Suprapubic skin (tissue), 4 donors: ENCODE data around the gene RIMBP2. TPM values are rescaled to one million over a fixed set of nuclear protein-coding genes. Genes with fewer than 3 reads are reported as not detected.

Experiments
- DNase-seq, 2 donors: peaks; one replicate each; pipeline ENCODE4 v3.0.0-alpha.2; 2019; ENCODE audit warnings: low spot score in 2 of 2
- H3K27ac ChIP-seq: fragments of 200-600 bp; sonication (generic); one replicate; pipeline ENCODE4 v1.5.1; 2019
- H3K27me3 ChIP-seq: fragments of 200-600 bp; sonication (generic); one replicate; pipeline ENCODE4 v1.5.1; 2019
- H3K36me3 ChIP-seq: fragments of 200-600 bp; sonication (generic); one replicate; pipeline ENCODE4 v1.5.1; 2019
- H3K4me1 ChIP-seq: fragments of 200-600 bp; sonication (generic); one replicate; pipeline ENCODE4 v1.5.1; 2019
- H3K4me3 ChIP-seq: fragments of 200-600 bp; sonication (generic); one replicate; pipeline ENCODE4 v1.5.1; 2019; ENCODE audit warnings: mild to moderate bottlenecking
- H3K9me3 ChIP-seq: fragments of 200-600 bp; sonication (generic); one replicate; pipeline ENCODE4 v1.5.1; 2019
- EP300 ChIP-seq: sonication (generic); formaldehyde crosslinking; IDR thresholded peaks from one replicate; pipeline ENCODE4 v1.6.1; 2017; ENCODE audit warnings: antibody characterized with exemption
- POLR2A ChIP-seq, 2 donors: fragments of 450-650 bp; IDR thresholded peaks; one replicate each; pipeline ENCODE4 v1.6.1; 2017; ENCODE audit warnings: antibody characterized with exemption in 2 of 2, mild to moderate bottlenecking in 2 of 2, moderate library complexity in 2 of 2
- POLR2AphosphoS5 ChIP-seq, 3 donors: sonication (generic); formaldehyde crosslinking; IDR thresholded peaks; one replicate each; pipeline ENCODE4 v1.6.1; 2017; ENCODE audit warnings: antibody characterized with exemption in 3 of 3
- WGBS: methylation state at CpG from one replicate; pipeline ENCODE4 v1.1.5; 2018; 5-methylcytosine and 5-hydroxymethylcytosine counted together
- total RNA-seq, 4 donors: library from RNA; depleted of rRNA; stranded (reverse); fragments of >200 nt; gene quantifications; one replicate each; pipeline ENCODE4 v1.1.0, GENCODE V29; 2016
- TF ChIP-seq, protein P1 (sequence below), 2 donors: fragments of 200-600 bp in 1 of 2; fragments of 450-650 bp in 1 of 2; sonication (generic) in 1 of 2; IDR thresholded peaks; one replicate each; pipeline ENCODE4 v1.5.1; 2016 to 2019; ENCODE audit warnings: antibody characterized with exemption in 2 of 2, mild to moderate bottlenecking in 1 of 2, moderate library complexity in 1 of 2

Gene RIMBP2
- total RNA-seq, 4 donors from 2014 or later, result 2.1 to 21.8 (median 3.0) TPM

DNA sequence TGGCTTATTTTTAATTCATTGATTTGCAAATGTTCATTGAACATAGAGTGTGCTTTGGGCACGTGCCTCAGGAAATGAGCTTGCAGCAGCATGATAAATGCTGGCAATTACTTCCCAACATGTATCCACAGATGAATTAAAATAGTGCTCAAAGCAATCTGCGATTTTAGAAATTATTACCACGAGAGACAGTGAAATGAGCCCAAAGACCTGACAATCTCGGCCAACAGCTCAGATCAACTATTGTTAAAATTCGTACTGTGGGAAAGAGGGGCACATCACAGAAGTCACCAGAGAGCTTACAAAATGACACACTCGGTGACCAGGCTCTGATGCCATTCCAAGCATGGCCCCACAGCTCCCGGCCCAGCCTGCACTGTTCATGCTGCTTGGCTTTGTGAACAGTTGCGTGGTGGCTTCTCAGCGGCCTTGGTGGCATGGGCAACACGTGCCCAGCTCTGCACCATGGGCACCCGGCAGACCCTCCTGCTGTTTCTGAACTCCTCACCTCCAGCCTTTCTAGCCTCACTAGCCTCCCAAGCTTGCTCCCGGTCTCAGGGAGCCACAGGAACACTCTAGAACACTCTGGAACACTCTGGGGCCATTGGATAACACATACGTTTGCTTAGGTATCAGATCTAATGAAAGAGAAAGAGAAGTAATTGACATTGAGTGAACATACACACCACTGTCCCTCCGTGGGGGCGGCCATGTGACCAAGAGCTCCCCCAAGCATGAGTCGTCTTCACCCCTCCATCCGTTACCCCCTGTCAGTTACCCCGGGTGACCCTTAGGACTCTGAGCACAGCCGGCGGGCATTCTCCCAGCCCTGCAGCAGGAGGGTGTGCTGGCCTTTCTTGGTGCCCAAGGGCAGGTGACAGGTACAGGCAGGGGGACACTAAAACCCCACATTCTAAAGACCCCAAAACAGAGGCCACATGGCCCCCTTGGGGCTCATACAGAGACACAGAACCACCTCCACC is 28.0 kb downstream of the RIMBP2 start:
- 82% methylated on average over 17 of the region's 20 CpGs for whole genome bisulfite sequencing

DNA sequence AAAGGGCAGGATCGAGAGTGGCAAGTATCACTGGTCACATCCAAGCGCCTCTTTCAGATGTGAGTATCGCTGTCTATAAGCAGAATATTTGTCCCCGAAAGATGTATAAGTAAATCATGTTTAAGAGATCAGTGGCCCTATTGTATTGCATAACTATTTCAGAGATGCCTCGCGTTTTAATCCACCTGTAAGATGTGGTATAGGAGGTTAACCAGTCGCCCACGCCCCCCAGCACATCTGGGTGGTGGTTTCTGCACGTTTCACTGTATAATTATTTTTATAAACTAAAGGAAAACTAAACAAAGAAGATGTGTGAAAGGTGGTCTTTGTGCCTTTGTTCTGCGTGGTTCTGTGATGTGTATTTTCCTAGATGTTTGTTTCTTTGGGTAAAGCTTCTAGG is 28.9 kb downstream of the RIMBP2 start:
- no peaks in the 10 kb centered on the region for H3K27me3 ChIP-seq
- H3K27ac ChIP-seq, result no peak overlapping the region
- no peak for DNase-seq
- no peaks in the 10 kb centered on the region for H3K9me3 ChIP-seq
- no peaks in the 10 kb centered on the region for H3K4me1 ChIP-seq
- 71% methylated on average over 10 of the region's 10 CpGs for WGBS
- TF ChIP-seq EP300, result no peak
- TF ChIP-seq, protein P1, sequence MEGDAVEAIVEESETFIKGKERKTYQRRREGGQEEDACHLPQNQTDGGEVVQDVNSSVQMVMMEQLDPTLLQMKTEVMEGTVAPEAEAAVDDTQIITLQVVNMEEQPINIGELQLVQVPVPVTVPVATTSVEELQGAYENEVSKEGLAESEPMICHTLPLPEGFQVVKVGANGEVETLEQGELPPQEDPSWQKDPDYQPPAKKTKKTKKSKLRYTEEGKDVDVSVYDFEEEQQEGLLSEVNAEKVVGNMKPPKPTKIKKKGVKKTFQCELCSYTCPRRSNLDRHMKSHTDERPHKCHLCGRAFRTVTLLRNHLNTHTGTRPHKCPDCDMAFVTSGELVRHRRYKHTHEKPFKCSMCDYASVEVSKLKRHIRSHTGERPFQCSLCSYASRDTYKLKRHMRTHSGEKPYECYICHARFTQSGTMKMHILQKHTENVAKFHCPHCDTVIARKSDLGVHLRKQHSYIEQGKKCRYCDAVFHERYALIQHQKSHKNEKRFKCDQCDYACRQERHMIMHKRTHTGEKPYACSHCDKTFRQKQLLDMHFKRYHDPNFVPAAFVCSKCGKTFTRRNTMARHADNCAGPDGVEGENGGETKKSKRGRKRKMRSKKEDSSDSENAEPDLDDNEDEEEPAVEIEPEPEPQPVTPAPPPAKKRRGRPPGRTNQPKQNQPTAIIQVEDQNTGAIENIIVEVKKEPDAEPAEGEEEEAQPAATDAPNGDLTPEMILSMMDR (IDR thresholded peaks at IDR 0.05), result no peak
- no peak for TF ChIP-seq POLR2AphosphoS5 (IDR thresholded peaks at IDR 0.05)
- no peak overlapping the region for H3K4me3 ChIP-seq
- H3K36me3 ChIP-seq, result no peaks in the 10 kb centered on the region

More for the DNA sequence above, 28.0 kb downstream of the RIMBP2 start:
- DNase-seq, result no peak
- no peaks in the 10 kb centered on the region for H3K36me3 ChIP-seq
- H3K4me3 ChIP-seq, result no peak overlapping the region
- no peaks in the 10 kb centered on the region for H3K4me1 ChIP-seq
- H3K9me3 ChIP-seq, result no peaks in the 10 kb centered on the region
- H3K27me3 ChIP-seq, result no peaks in the 10 kb centered on the region
- TF ChIP-seq POLR2AphosphoS5 (IDR thresholded peaks at IDR 0.05) (no peak), POLR2A (IDR thresholded peaks at IDR 0.05) (no peak), EP300 (no peak)
- TF ChIP-seq, protein P1 (IDR thresholded peaks at IDR 0.05), result no peak
- H3K27ac ChIP-seq, result no peak overlapping the region

DNA sequence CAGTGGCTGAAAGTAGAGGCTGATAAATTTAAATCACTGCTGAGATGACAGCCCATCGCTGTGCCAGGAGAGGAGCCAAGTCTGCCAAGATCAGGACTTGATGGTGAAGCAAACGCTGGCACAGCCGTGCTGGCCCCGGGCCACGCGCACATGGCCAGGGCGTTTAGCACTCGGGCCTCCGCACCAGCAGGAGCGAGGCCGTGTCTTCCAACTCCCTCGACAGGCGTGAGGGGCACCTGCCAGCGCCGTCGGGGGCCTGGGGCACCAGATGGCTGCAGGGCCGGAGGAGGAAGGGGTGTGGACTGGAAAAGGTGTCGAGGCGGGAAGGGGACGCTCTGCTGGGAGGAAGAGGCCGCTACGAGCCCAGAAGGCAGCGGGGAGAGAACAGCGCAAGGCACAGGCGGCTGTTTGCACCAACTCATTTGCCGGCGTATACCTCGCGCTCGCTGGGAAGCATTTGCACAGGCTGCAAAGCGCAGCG is 29.5 kb downstream of the RIMBP2 start:
- Histone ChIP-seq H3K36me3 (no peaks in the 10 kb centered on the region), H3K4me3 (no peak overlapping the region), H3K27me3 (no peaks in the 10 kb centered on the region), H3K9me3 (no peaks in the 10 kb centered on the region), H3K4me1 (no peaks in the 10 kb centered on the region), H3K27ac (no peak overlapping the region)
- WGBS, result 61% methylated on average over 20 of the region's 32 CpGs
- DNase-seq, result no peak
- TF ChIP-seq, protein P1 (IDR thresholded peaks at IDR 0.05), result no peak
- TF ChIP-seq POLR2AphosphoS5 (IDR thresholded peaks at IDR 0.05), result no peak
- no peak for TF ChIP-seq EP300
- TF ChIP-seq POLR2A (IDR thresholded peaks at IDR 0.05), result no peak

DNA sequence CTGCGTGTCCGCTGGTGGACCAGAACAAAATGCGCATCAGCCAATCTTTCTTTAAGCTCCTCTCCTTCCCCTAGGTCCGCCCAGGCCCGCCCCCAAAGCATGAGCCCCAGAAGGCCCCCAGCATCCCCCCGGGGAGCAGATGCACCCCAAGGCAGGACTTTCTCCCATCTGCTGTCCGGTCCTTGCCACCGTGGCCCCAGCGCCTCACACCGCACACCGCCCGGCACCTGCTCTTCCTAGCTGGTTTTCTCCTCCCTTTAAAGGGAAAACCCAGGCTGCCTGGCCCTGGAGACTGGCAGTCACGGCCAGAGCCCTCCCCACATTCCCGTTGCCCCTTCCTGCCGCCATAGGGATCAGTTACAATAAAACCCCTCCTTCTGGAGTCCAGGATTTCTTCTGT is 30.2 kb downstream of the RIMBP2 start:
- no peaks in the 10 kb centered on the region for H3K9me3 ChIP-seq

More for the DNA sequence above, 30.2 kb downstream of the RIMBP2 start:
- TF ChIP-seq, protein P1 (IDR thresholded peaks at IDR 0.05), result no peak
- TF ChIP-seq EP300 (no peak), POLR2A (IDR thresholded peaks at IDR 0.05) (no peak), POLR2AphosphoS5 (IDR thresholded peaks at IDR 0.05) (no peak)
- H3K36me3 ChIP-seq, result no peaks in the 10 kb centered on the region
- DNase-seq, result no peak
- no peak overlapping the region for H3K4me3 ChIP-seq
- H3K27me3 ChIP-seq, result no peaks in the 10 kb centered on the region
- 83% methylated on average over 15 of the region's 15 CpGs for WGBS
- no peak overlapping the region for H3K27ac ChIP-seq
- no peaks in the 10 kb centered on the region for H3K4me1 ChIP-seq
